Stimulated activated CD4-positive, alpha-beta T cell treated with anti-CD3 and anti-CD28 coated beads, TNF-alpha, amount 100 ng/mL, for 4 hours (primary cell): ENCODE data around the gene DYNLRB2.

Experiments
- DNase-seq, 3 experiments: peaks; one replicate each; pipeline ENCODE4 v3.0.0-alpha.2; 2020; ENCODE audit warnings: low read depth in 3 of 3

The DYNLRB2 gene

DNA sequence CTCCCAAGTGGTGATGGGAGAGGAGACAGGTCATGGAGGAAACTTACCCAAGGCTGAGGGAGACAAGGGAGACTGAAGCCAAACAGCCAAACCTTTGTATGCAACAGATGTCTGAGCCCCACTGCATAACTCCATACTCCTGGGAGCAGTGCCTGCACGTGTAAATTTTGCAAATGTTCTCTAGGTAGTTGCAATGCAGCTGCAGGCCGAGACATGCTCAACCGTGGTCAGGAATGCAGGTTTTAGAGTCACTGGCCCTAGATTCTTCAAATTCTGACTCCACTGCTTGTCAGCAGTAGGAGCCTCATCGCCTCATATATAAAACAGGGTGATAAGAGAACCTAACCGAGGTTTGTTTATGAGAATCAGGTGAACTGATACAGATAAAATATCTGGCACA lies 11.5 kb downstream of the DYNLRB2 start:
- no peak for DNase-seq

- no peak for DNase-seq
These were observed 13.2 kb downstream of the DYNLRB2 start for GRCh38 chr16:80554033-80554432.

GRCh38 chr16:80556481-80556880 lies 15.7 kb downstream of the DYNLRB2 start:
- DNase-seq = no peak

DNA sequence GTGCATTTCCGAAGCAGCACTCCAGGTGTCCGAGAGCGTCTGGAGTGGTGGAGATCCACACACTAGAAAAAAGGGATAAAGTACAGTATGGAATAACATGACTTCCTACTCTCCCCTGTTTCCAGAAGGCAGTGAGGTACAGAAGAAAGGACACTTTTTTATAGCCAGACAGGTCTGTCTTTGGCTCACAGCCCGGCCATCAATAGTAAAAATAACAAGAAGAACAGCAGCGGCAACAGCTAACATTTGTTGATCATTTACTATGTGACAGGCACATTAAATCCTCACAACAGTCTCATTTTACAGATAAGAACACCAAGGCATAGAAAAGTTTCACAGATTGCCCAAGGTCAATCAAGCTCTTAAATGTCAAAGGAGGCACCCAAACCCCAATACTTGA lies 16.2 kb downstream of the DYNLRB2 start:
- DNase-seq = no peak

DNA sequence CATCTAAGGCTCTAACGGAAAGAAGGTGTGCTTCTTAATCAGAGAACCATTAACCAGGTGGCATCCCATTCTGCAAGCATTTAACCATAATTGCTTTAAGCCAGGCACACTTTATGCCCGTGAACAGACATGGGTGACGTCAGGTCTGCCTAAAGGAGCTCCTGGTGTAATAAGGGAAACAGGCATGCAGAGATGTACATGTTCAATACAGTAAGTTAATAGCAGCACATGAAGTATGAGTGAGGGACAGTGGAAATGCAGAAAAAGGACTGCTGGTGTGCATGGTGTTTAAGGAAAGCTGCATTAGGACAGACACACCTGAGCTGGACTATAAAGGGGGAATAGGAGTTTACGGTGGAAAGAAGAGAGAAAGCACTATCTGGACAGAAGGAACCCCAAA lies 18.6 kb downstream of the DYNLRB2 start:
- DNase-seq = no peak

- no peak for DNase-seq
These were observed 22.3 kb downstream of the DYNLRB2 start for GRCh38 chr16:80563066-80563465.

- no peak for DNase-seq
These were observed 23.6 kb downstream of the DYNLRB2 start for GRCh38 chr16:80564394-80564793.

DNA sequence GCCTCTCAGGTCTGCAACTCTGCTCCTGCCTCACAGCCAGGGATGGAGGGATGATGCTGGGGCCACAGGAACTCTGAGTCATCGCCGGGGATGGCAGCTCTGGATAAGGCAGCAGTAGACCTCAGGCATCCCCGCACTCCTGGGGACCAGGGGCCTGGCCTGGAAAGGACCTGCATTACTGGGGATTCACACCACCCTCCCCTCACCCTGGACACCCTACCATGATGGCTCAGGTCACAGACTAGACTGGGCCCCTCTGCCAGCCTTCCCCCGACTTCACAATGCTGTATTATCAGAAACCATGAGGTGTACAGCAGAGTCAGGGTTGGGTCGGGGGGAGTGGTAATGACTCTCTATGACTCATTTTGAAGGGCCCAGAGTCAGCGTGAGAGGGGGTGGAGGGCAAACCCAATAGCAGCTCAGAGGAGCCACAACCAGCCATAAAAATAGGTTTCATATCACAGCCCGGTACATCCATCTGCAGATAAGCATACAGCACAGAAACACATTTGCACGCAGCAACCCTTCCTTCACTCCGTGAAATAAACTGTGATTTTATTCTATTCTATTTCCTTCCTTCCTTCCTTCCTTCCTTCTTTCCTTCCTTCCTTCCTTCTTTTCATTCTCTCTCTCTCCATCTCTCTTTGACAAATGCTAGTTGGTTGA lies 28.8 kb downstream of the DYNLRB2 start:
- DNase-seq = peak; percentile 28 to 54 (median 52)

- DNase-seq = no peak
These were observed 29.3 kb downstream of the DYNLRB2 start for GRCh38 chr16:80570106-80570478.

DNA sequence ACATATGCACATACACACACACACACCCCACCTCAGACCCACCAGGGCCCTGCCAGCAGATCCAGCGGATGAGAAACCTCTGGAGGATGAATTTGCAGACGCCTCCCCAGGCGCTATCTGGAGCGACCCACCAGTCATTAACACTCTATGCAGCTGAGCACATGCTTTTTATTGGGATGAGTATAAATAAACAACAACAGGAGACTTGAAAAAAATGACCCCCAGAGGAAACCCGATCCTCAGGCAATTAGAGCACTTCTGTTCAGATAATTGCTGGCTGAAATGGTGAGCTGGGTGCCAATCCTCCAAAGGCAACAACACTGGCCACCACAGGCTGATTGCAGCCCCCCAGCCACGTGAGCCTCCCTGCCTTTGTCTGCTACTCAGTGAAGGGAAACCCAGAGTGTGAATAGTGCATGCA lies 32.9 kb downstream of the DYNLRB2 start:
- DNase-seq = no peak

- no peak for DNase-seq
These were observed 35.6 kb downstream of the DYNLRB2 start for GRCh38 chr16:80576343-80576912.

- no peak for DNase-seq
These were observed 36.9 kb downstream of the DYNLRB2 start for GRCh38 chr16:80577485-80578280.

GRCh38 chr16:80580109-80580832 lies 39.5 kb downstream of the DYNLRB2 start:
- peak; percentile 21 to 45 (median 24) for DNase-seq

GRCh38 chr16:80583466-80583865 lies 42.7 kb downstream of the DYNLRB2 start:
- DNase-seq = no peak

GRCh38 chr16:80585764-80586163 lies 45.0 kb downstream of the DYNLRB2 start:
- no peak for DNase-seq

DNA sequence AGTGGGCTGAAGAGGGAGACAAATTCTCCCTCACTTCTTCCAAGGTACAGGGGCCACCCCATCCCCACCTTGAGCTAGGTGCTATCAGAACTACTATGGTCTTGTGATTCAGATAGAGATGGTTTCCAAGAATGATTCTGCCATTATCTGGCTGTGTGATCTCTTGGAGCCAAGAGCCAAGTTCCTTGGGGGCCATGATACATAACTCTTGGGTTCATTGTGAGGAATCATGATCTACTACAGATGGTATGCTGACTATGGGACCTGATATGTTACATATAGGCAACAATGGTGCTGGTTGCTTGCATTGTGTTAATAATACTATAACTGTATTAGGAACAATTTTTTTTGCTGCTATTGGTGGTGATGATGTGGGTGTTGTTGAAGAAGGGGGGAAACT lies 45.7 kb downstream of the DYNLRB2 start:
- DNase-seq = no peak

GRCh38 chr16:80587071-80587470 lies 46.3 kb downstream of the DYNLRB2 start:
- DNase-seq = no peak

GRCh38 chr16:80591071-80591915 lies 50.5 kb downstream of the DYNLRB2 start:
- no peak for DNase-seq

- DNase-seq = no peak
These were observed 51.5 kb downstream of the DYNLRB2 start for GRCh38 chr16:80592273-80592672.

- DNase-seq = no peak
These were observed 54.0 kb downstream of the DYNLRB2 start for GRCh38 chr16:80594756-80595155.

DNA sequence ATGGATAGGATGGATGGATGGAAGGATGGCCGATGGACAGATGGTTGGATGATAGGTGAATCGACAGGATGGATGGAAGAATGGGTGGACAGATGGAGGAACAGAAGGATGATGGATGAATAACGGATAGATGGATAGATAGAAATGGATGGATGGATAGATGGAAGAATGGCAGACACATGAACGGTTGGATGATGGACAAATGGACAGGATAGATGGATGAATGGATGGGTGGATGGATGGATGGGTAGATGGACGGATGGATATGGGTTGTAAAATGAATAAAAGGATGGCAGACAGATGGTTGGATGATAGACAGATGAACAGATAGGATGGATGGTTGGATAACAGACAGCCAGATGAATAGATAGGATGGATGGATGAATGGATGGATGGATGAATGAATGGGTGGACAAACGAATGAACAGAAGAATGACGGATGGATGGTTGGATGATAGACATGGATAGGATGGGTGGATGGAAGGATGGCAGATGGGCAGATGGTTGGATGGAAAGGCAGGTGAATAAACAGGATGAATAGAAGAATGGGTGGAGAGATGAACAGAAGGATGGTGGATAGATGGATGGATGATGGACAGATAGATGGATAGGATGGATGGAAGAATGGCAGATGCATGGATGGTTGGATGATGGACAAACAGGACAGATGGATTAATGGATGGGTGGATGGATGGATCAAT lies 55.9 kb downstream of the DYNLRB2 start:
- DNase-seq = no peak
